Measurements from ENCODE around the gene GPC5. TPM values are rescaled to one million over a fixed set of nuclear protein-coding genes. Genes with fewer than 3 reads are reported as not detected.
"Not testable (repeated sequence)": the region's sequence is repeated elsewhere in the genome, so short reads cannot be mapped to it uniquely, and the experiment has no call there.

GPC5 gene
- total RNA-seq, 2 donors from 2014 or later, result 0.83 to 1.3 TPM

GRCh38 chr13:92896842-92897241 is 1498.4 kb downstream of the GPC5 start:
- H3K27ac ChIP-seq, result no peak overlapping the region
- H3K27me3 ChIP-seq, result no peaks in the 10 kb centered on the region
- no peak for DNase-seq (ENCODE audit: low spot score)
- no peak overlapping the region for H3K4me3 ChIP-seq
- TF ChIP-seq CTCF (IDR thresholded peaks at IDR 0.05), result no peak
- peaks cover 0 to 18% of the 10 kb centered on the region in 2 donors for H3K9me3 ChIP-seq
- no peaks in the 10 kb centered on the region for H3K36me3 ChIP-seq
- H3K4me1 ChIP-seq, result no peaks in the 10 kb centered on the region

DNA sequence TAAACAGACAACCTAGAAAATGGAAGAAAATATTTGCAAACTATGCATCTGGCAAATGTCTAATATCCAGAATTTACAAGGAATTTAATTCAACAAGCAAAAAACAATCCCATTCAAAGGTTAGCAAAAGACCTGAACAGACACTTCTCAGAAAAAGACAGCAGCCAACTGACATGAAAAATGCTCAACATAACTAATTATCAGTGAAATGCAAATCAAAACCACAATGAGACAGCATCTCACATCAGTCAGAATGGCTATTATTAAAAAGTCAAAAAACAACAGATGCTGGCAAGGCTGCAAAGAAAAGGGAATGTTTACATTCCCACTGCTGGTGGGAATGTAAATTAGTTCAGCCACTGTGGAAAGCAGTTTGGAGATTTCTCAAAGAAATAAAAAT is 1500.5 kb downstream of the GPC5 start:
- not testable (repeated sequence) for H3K27me3 ChIP-seq; H3K27ac ChIP-seq; H3K4me3 ChIP-seq; DNase-seq (ENCODE audit: low spot score); H3K4me1 ChIP-seq; H3K36me3 ChIP-seq
- H3K9me3 ChIP-seq, result peaks cover 0 to 18% of the 10 kb centered on the region in 2 donors

- Histone ChIP-seq H3K9me3 (peaks cover 0 to 22% of the 10 kb centered on the region in 2 donors), H3K4me3 (no peak overlapping the region), H3K4me1 (no peaks in the 10 kb centered on the region), H3K27me3 (no peaks in the 10 kb centered on the region), H3K27ac (no peak overlapping the region), H3K36me3 (no peaks in the 10 kb centered on the region)
- no peak for TF ChIP-seq CTCF (IDR thresholded peaks at IDR 0.05)
- no peak for DNase-seq (ENCODE audit: low spot score)
Measured at GRCh38 chr13:92900446-92900845, 1502.0 kb downstream of the GPC5 start.

DNA sequence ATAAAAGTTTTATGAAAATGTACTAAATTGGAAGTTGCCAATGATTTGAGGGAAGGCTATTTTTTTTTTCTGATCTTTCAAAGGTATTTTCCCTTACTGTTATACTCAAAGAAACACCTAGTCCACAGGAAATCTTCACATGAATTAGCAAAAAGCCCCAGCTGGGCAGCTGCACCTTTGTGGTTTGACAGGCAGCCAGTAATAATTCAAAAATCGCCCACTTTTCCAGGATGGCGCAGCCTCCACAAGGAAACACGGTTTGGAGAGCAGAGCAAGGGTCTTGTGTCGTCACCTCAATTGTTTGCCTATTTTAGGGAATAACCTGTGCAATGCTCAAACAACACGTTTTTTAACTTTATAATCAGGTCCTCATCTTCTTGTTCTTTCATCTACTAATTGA is 1503.3 kb downstream of the GPC5 start:
- TF ChIP-seq CTCF (IDR thresholded peaks at IDR 0.05), result no peak
- Histone ChIP-seq H3K4me1 (no peaks in the 10 kb centered on the region), H3K9me3 (peaks cover 0 to 27% of the 10 kb centered on the region in 2 donors), H3K4me3 (no peak overlapping the region), H3K27me3 (no peaks in the 10 kb centered on the region), H3K27ac (no peak overlapping the region), H3K36me3 (no peaks in the 10 kb centered on the region)
- no peak for DNase-seq (ENCODE audit: low spot score)

- H3K36me3 ChIP-seq, result no peaks in the 10 kb centered on the region
- H3K9me3 ChIP-seq, result no peaks in the 10 kb centered on the region
- H3K4me1 ChIP-seq, result no peaks in the 10 kb centered on the region
- no peaks in the 10 kb centered on the region for H3K27me3 ChIP-seq
- DNase-seq (ENCODE audit: low spot score), result no peak
- no peak overlapping the region for H3K27ac ChIP-seq
- no peak for TF ChIP-seq CTCF (IDR thresholded peaks at IDR 0.05)
- no peak overlapping the region for H3K4me3 ChIP-seq
Measured at GRCh38 chr13:92912629-92913028, 1514.2 kb downstream of the GPC5 start.

GRCh38 chr13:92913840-92914239 is 1515.4 kb downstream of the GPC5 start:
- DNase-seq (ENCODE audit: low spot score), result no peak
- Histone ChIP-seq H3K9me3 (no peaks in the 10 kb centered on the region), H3K36me3 (no peaks in the 10 kb centered on the region), H3K27me3 (no peaks in the 10 kb centered on the region), H3K27ac (no peak overlapping the region), H3K4me1 (no peaks in the 10 kb centered on the region), H3K4me3 (no peak overlapping the region)
- no peak for TF ChIP-seq CTCF (IDR thresholded peaks at IDR 0.05)

MicroRNAs encoded within 50 kb of the gene (microRNA counts, 767-probe panel; counts per million panel counts)
- microRNA hsa-miR-18a-5p (0 to 1,976 counts per million in 2 donors), microRNA hsa-miR-19a-3p (0 to 2,054 counts per million in 2 donors), microRNA hsa-miR-19b-3p (0 to 2,464 counts per million in 2 donors), microRNA hsa-miR-20a-5p+hsa-miR-20b-5p (3,263 to 7,139 counts per million in 2 donors), microRNA hsa-miR-92a-3p (2,627 to 6,316 counts per million in 2 donors)

Small RNA genes within 50 kb of the gene (microRNA-seq; reads per million reads assigned to microRNA genes)
- gene MIR548AS (ENCODE audit: borderline number of aligned reads in 2 of 2, borderline replicate concordance in 1 of 2), result 0 reads per million in 2 donors

Other genes with a start within 250 kb of the GPC5 start
- gene MIR17HG, start 50.9 kb upstream of the GPC5 start, total RNA-seq, result under 1 TPM in 1 of 2 donors, not detected in 1; 0.20 TPM

Measured in right atrium auricular region (tissue), 2 donors.